ENCODE results near the gene PLCG1. TPM values are rescaled to one million over a fixed set of nuclear protein-coding genes. Genes with fewer than 3 reads are reported as not detected.

PLCG1 gene
- total and polyA plus RNA-seq, 2 donors (not counting 3 experiments of a cell fraction or from before 2014, with no cell fraction given) = 164 to 224 TPM

- ChIA-PET POLR2A (no interaction called here), CTCF (no interaction called here)
- no peaks in the 10 kb centered on the region for H4K20me1 ChIP-seq (replicated peaks; ENCODE audit: control insufficient read depth, extremely low read depth, insufficient read depth, low read length)
- no peak overlapping the region for H3K27ac ChIP-seq (ENCODE audit: insufficient read depth, low read depth, low read length)
- dilution Hi-C loops (cut with MboI; ENCODE audit: extremely low pct_ligation_motif_present, low sequenced_read_pairs) = no loop called here
- H3K79me2 ChIP-seq (ENCODE audit: control insufficient read depth, insufficient read depth, low read length) = no peaks in the 10 kb centered on the region
- DNase-seq (ENCODE audit: low read depth, low spot score) (no peak), FAIRE-seq (no peak)
- no peak overlapping the region for H2AFZ ChIP-seq (ENCODE audit: low read depth, low read length)
- intact Hi-C loops (cut with micrococcal nuclease) = no loop called here
- peaks cover 21 to 53% of the 10 kb centered on the region in 2 experiments for H3K36me3 ChIP-seq (ENCODE audit: control insufficient read depth in 2 of 2, extremely low read depth in 1 of 2, insufficient read depth in 2 of 2, low read length in 2 of 2)
- H3K9me1 ChIP-seq (replicated peaks; ENCODE audit: control insufficient read depth, extremely low read depth, insufficient read depth, low read length) = no peaks in the 10 kb centered on the region
- no peak overlapping the region for H3K4me3 ChIP-seq (replicated peaks in 1 of 3; ENCODE audit: insufficient read depth in 1 of 3, low read depth in 1 of 3, low read length in 3 of 3)
- H3K27me3 ChIP-seq (ENCODE audit: control insufficient read depth in 2 of 2, insufficient read depth in 2 of 2, low read length in 2 of 2) = no peaks in the 10 kb centered on the region
- H3K9ac ChIP-seq (replicated peaks; ENCODE audit: extremely low read depth, insufficient read depth, low read length) = no peak overlapping the region
- no peak for TF ChIP-seq POLR2AphosphoS5 (IDR thresholded peaks at IDR 0.05; ENCODE audit: insufficient read depth, low read depth, low read length)
- no peak for TF ChIP-seq GATA2 (IDR thresholded peaks at IDR 0.05; ENCODE audit: insufficient read depth, insufficient read length, low read depth, low read length)
- no peak for TF ChIP-seq CTCF (IDR thresholded peaks at IDR 0.05; ENCODE audit: extremely low read depth in 1 of 2, insufficient read depth in 1 of 2, low read depth in 1 of 2, low read length in 2 of 2)
- no peak for TF ChIP-seq POLR2A (IDR thresholded peaks at IDR 0.05; ENCODE audit: low read depth, low read length)
- TF ChIP-seq EZH2 (IDR thresholded peaks at IDR 0.05; ENCODE audit: borderline replicate concordance, low read depth, low read length, severe bottlenecking) = no peak
- TF ChIP-seq JUN (IDR thresholded peaks at IDR 0.05; ENCODE audit: borderline replicate concordance, insufficient read depth, insufficient read length, low read depth) = no peak
- no peak for TF ChIP-seq MYC (IDR thresholded peaks at IDR 0.05; ENCODE audit: low read depth, low read length)
- TF ChIP-seq, protein P1, sequence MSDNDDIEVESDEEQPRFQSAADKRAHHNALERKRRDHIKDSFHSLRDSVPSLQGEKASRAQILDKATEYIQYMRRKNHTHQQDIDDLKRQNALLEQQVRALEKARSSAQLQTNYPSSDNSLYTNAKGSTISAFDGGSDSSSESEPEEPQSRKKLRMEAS (IDR thresholded peaks at IDR 0.05; ENCODE audit: insufficient read depth, insufficient read length) = no peak
- no peak for TF ChIP-seq FOS (IDR thresholded peaks at IDR 0.05; ENCODE audit: borderline replicate concordance, insufficient read depth, low read length)
- peaks cover 14% of the 10 kb centered on the region for H3K4me1 ChIP-seq (ENCODE audit: control insufficient read depth, extremely low read depth, insufficient read depth, low read length)
- H3K9me3 ChIP-seq (replicated peaks; ENCODE audit: control insufficient read depth, insufficient read depth, low read length) = no peaks in the 10 kb centered on the region
- BruUV-seq (replicated peaks) = no TSS peak
- no peak overlapping the region for H3K4me2 ChIP-seq (ENCODE audit: insufficient read depth, low read length)
Measured at GRCh38 chr20:41101660-41102059, 35.7 kb upstream of the PLCG1 start.

All from endothelial cell of umbilical vein (primary cell).